Measurements from ENCODE around the gene TNNT2.

The TNNT2 gene

GRCh38 chr1:201345081-201345355 lies 32.5 kb downstream of the TNNT2 start:
- no peak for DNase-seq (ENCODE audit: extremely low read depth, low read depth)
- no peak for TF ChIP-seq CTCF (IDR thresholded peaks at IDR 0.05; ENCODE audit: low read depth, low read length)

GRCh38 chr1:201344206-201345080 lies 33.0 kb downstream of the TNNT2 start:
- DNase-seq (ENCODE audit: extremely low read depth, low read depth) = no peak
- TF ChIP-seq CTCF (IDR thresholded peaks at IDR 0.05; ENCODE audit: low read depth, low read length) = no peak

- DNase-seq (ENCODE audit: extremely low read depth, low read depth) = no peak
- no peak for TF ChIP-seq CTCF (IDR thresholded peaks at IDR 0.05; ENCODE audit: low read depth, low read length)
These were observed 36.1 kb downstream of the TNNT2 start for GRCh38 chr1:201341377-201341776.

- no peak for TF ChIP-seq CTCF (IDR thresholded peaks at IDR 0.05; ENCODE audit: low read depth, low read length)
These were observed 40.6 kb downstream of the TNNT2 start for GRCh38 chr1:201336711-201337450.

GRCh38 chr1:201335901-201336300 lies 41.6 kb downstream of the TNNT2 start:
- no peak for TF ChIP-seq CTCF (IDR thresholded peaks at IDR 0.05; ENCODE audit: low read depth, low read length)
- DNase-seq (ENCODE audit: extremely low read depth, low read depth) = no peak

More at GRCh38 chr1:201336711-201337450, 40.6 kb downstream of the TNNT2 start:
- no peak for DNase-seq (ENCODE audit: extremely low read depth, low read depth)

- TF ChIP-seq CTCF (IDR thresholded peaks at IDR 0.05; ENCODE audit: low read depth, low read length) = no peak
- no peak for DNase-seq (ENCODE audit: extremely low read depth, low read depth)
These were observed 42.2 kb downstream of the TNNT2 start for GRCh38 chr1:201335174-201335870.

Measured in AG09319 (cell line).